ENCODE measurements around the gene PURA. TPM values are rescaled to one million over a fixed set of nuclear protein-coding genes. Genes with fewer than 3 reads are reported as not detected.

The PURA gene
- total and polyA plus RNA-seq, 2 of the 13 experiments (the other 11 are each of a cell fraction or from before 2014, with no cell fraction given) = 2.0 to 5.0 TPM

DNA sequence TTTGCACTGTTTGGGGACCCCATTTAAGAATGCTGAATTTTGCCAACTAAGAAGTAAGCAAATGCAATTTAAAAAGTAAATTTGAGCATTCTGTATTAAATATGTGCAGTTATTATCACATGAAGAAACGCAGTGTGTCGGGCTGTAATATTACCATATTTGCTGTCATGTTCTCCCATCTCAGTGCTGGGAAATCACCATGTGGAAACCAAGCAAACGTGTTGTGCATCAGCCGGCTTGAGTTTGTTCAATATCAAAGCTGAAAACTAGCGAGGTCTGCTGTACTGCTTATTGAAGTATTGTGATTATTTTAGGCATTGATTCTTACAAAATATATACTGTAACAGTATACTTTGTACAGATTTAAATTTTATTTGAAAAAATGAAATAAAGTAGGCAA is 14.5 kb downstream of the PURA start:
- Histone ChIP-seq H3K4me3 (replicated peaks in 1 of 3; ENCODE audit: insufficient read depth in 1 of 3, low read depth in 2 of 3, low read length in 3 of 3) (no peak overlapping the region), H2AFZ (ENCODE audit: low read length) (no peak overlapping the region), H3K36me3 (replicated peaks in 1 of 2; ENCODE audit: control insufficient read depth in 1 of 2, insufficient read depth in 2 of 2, low read length in 2 of 2) (no peaks in the 10 kb centered on the region), H3K4me2 (ENCODE audit: low read depth, low read length) (no peak overlapping the region), H3K27me3 (ENCODE audit: control insufficient read depth in 1 of 2, insufficient read depth in 2 of 2, low read length in 2 of 2) (no peaks in the 10 kb centered on the region; a peak in 1 of 5 replicates), H3K9me3 (ENCODE audit: low read length) (no peaks in the 10 kb centered on the region), H3K9ac (ENCODE audit: insufficient read depth, low read depth, low read length) (no peak overlapping the region), H3K79me2 (ENCODE audit: insufficient read depth, low read length) (peaks cover 15% of the 10 kb centered on the region), H3K27ac (ENCODE audit: extremely low read length, insufficient read depth, low read length) (no peak overlapping the region), H4K20me1 (ENCODE audit: insufficient read depth, low read length) (no peaks in the 10 kb centered on the region), H3K4me1 (ENCODE audit: insufficient read depth, low read length) (no peaks in the 10 kb centered on the region)
- POLR2A ChIA-PET = no interaction called here
- TF ChIP-seq ZNF17 (CRISPR knock-in tag; IDR thresholded peaks at IDR 0.05) = no peak
- no peak for TF ChIP-seq ZNF510 (CRISPR knock-in tag; IDR thresholded peaks at IDR 0.05; ENCODE audit: low read depth)
- FAIRE-seq = no peak
- intact Hi-C loops (cut with micrococcal nuclease; ENCODE audit: unreplicated experiment) = no loop called here
- no TSS peak for BruUV-seq (replicated peaks)
- ATAC-seq = no peak
- DNase-seq (ENCODE audit: low spot score) = no peak
- CTCF ChIA-PET (ENCODE audit: low intra/inter-chr PET ratio, low total read pairs) = no interaction called here
- WGBS (ENCODE audit: low lambda C conversion rate) = 97% methylated on average over 5 of the region's 5 CpGs
- in situ Hi-C loops (cut with HindIII; ENCODE audit: extremely low pct_ligation_motif_present, low pct_unique_long_range_greater_than_20kb) = no loop called here

- no peaks in the 10 kb centered on the region for H3K4me1 ChIP-seq (ENCODE audit: insufficient read depth, low read length)
- no peaks in the 10 kb centered on the region for H3K36me3 ChIP-seq (replicated peaks in 1 of 2; ENCODE audit: control insufficient read depth in 1 of 2, insufficient read depth in 2 of 2, low read length in 2 of 2)
- H3K4me2 ChIP-seq (ENCODE audit: low read depth, low read length) = no peak overlapping the region
- ChIA-PET POLR2A (no interaction called here), CTCF (ENCODE audit: low intra/inter-chr PET ratio, low total read pairs) (no interaction called here)
- FAIRE-seq = no peak
- no peak for TF ChIP-seq KLF12 (CRISPR knock-in tag; IDR thresholded peaks at IDR 0.05; ENCODE audit: borderline replicate concordance)
- no peak for TF ChIP-seq MAZ (IDR thresholded peaks at IDR 0.05; ENCODE audit: borderline replicate concordance, low read depth, low read length)
- no peak for TF ChIP-seq MAZ (CRISPR knock-in tag; IDR thresholded peaks at IDR 0.05; ENCODE audit: low read depth)
- no peak for DNase-seq (ENCODE audit: low spot score)
- 93% methylated on average over 5 of the region's 5 CpGs for WGBS (ENCODE audit: low lambda C conversion rate)
- peaks cover 9% of the 10 kb centered on the region for H3K79me2 ChIP-seq (ENCODE audit: insufficient read depth, low read length)
- BruUV-seq (replicated peaks) = no TSS peak
- H3K9me3 ChIP-seq (ENCODE audit: low read length) = no peaks in the 10 kb centered on the region
- H4K20me1 ChIP-seq (ENCODE audit: insufficient read depth, low read length) = no peaks in the 10 kb centered on the region
- no peak overlapping the region for H3K27ac ChIP-seq (ENCODE audit: extremely low read length, insufficient read depth, low read length)
- no peak for ATAC-seq
- intact Hi-C loops (cut with micrococcal nuclease; ENCODE audit: unreplicated experiment) = no loop called here
- no peak overlapping the region for H3K4me3 ChIP-seq (replicated peaks in 1 of 3; ENCODE audit: insufficient read depth in 1 of 3, low read depth in 2 of 3, low read length in 3 of 3)
- in situ Hi-C loops (cut with HindIII; ENCODE audit: extremely low pct_ligation_motif_present, low pct_unique_long_range_greater_than_20kb) = no loop called here
- H3K9ac ChIP-seq (ENCODE audit: insufficient read depth, low read depth, low read length) = no peak overlapping the region
- no peaks in the 10 kb centered on the region; a peak in 1 of 5 replicates for H3K27me3 ChIP-seq (ENCODE audit: control insufficient read depth in 1 of 2, insufficient read depth in 2 of 2, low read length in 2 of 2)
- no peak overlapping the region for H2AFZ ChIP-seq (ENCODE audit: low read length)
These were observed 17.2 kb downstream of the PURA start for GRCh38 chr5:140130949-140131733.
